IMR-90 (cell line): ENCODE results near the gene POU4F1. TPM values are rescaled to one million over a fixed set of nuclear protein-coding genes. Genes with fewer than 3 reads are reported as not detected.

ENCODE experiments used
- ATAC-seq: fragments of 200-7000 bp; cut with Tn5 transposase; 2 replicates; pipeline ENCODE4 v1.9.1; 2020; ENCODE audit warnings: low read depth, mild to moderate bottlenecking, moderate library complexity
- BruUV-seq: library from RNA; stranded (reverse); fragments of 400-500 nt; replicated peaks from 2 replicates; lab custom pipeline; 2021; lab: Mats Ljungman, UMichigan
- CTCF ChIA-PET: fragments of 300-600 bp; formaldehyde crosslinking; extraction: SDS; loops from one replicate; lab custom pipeline; 2021; ENCODE audit warnings: antibody characterized with exemption; lab: Yijun Ruan, JAX
- POLR2A ChIA-PET: fragments of 300-600 bp; sonication (Branson Sonifier 250); formaldehyde crosslinking; loops from one replicate; lab custom pipeline; 2022; ENCODE audit warnings: antibody characterized with exemption; ENCODE audit not compliant: unreplicated experiment; lab: Charles Lee
- DNase-seq: peaks from one replicate; pipeline ENCODE4 v3.0.0; 2013
- H2AFZ ChIP-seq: replicated peaks from 2 replicates; pipeline ENCODE3; 2013; ENCODE audit warnings: low read length, mild to moderate bottlenecking; ENCODE audit not compliant: poor library complexity
- H2AK5ac ChIP-seq: 2 replicates; pipeline ENCODE4 v1.6.1; 2013; ENCODE audit warnings: low read depth, low read length, inconsistent platforms
- H2AK9ac ChIP-seq: replicated peaks from 2 replicates; pipeline ENCODE3; 2013; ENCODE audit warnings: mild to moderate bottlenecking, low read depth, low read length, moderate library complexity; ENCODE audit not compliant: poor library complexity
- H2BK120ac ChIP-seq: 2 replicates; pipeline ENCODE4 v1.6.1; 2013; ENCODE audit warnings: low read depth, low read length, inconsistent platforms
- H2BK15ac ChIP-seq: 3 replicates; pipeline ENCODE4 v1.6.1; 2013; ENCODE audit warnings: low read depth, low read length, inconsistent platforms
- H2BK20ac ChIP-seq: 2 replicates; pipeline ENCODE4 v1.6.1; 2013; ENCODE audit warnings: low read depth, mild to moderate bottlenecking, inconsistent platforms, low read length, moderate library complexity
- H2BK5ac ChIP-seq: 2 replicates; pipeline ENCODE4 v1.6.1; 2013; ENCODE audit warnings: mild to moderate bottlenecking, low read depth, low read length, inconsistent platforms; ENCODE audit not compliant: poor library complexity, severe bottlenecking
- H3K14ac ChIP-seq: replicated peaks from 2 replicates; pipeline ENCODE4 v1.6.1; 2013; ENCODE audit warnings: low read depth, low read length, inconsistent platforms
- H3K18ac ChIP-seq: 2 replicates; pipeline ENCODE4 v1.6.1; 2013; ENCODE audit warnings: low read depth, low read length, control low read depth
- H3K23ac ChIP-seq: 2 replicates; pipeline ENCODE4 v1.6.1; 2013; ENCODE audit warnings: low read depth, low read length, inconsistent platforms
- H3K27ac ChIP-seq: 2 replicates; pipeline ENCODE4 v1.5.1; 2013; ENCODE audit warnings: mild to moderate bottlenecking, control low read depth, low read length; ENCODE audit not compliant: insufficient read depth
- H3K27me3 ChIP-seq: 2 replicates; pipeline ENCODE4 v1.6.1; 2013; ENCODE audit warnings: low read length; ENCODE audit not compliant: control insufficient read depth, insufficient read depth
- H3K36me3 ChIP-seq: 2 replicates; pipeline ENCODE4 v1.6.1; 2013; ENCODE audit warnings: low read length, mixed read lengths; ENCODE audit not compliant: control insufficient read depth, insufficient read depth
- H3K4ac ChIP-seq: 2 replicates; pipeline ENCODE4 v1.6.1; 2013; ENCODE audit warnings: low read depth, low read length, inconsistent platforms
- H3K4me1 ChIP-seq: 2 replicates; pipeline ENCODE4 v1.6.1; 2013; ENCODE audit warnings: low read length, mixed read lengths; ENCODE audit not compliant: control insufficient read depth, insufficient read depth
- H3K4me2 ChIP-seq: 2 replicates; pipeline ENCODE4 v1.6.1; 2013; ENCODE audit warnings: low read depth, mild to moderate bottlenecking, control low read depth, low read length, moderate library complexity
- H3K4me3 ChIP-seq: 2 replicates; pipeline ENCODE4 v1.5.1; 2013; ENCODE audit warnings: low read depth, mild to moderate bottlenecking, control low read depth, low read length, moderate library complexity; ENCODE audit not compliant: insufficient read depth
- H3K56ac ChIP-seq: 2 replicates; pipeline ENCODE4 v1.6.1; 2013; ENCODE audit warnings: low read length, inconsistent platforms; ENCODE audit not compliant: insufficient read depth; ENCODE audit errors: extremely low read depth
- H3K79me1 ChIP-seq, 2 experiments: 2 replicates each; pipeline ENCODE4 v1.6.1; 2013; ENCODE audit warnings: low read length in 2 of 2, inconsistent platforms in 1 of 2, low read depth in 1 of 2
- H3K9ac ChIP-seq: 2 replicates; pipeline ENCODE4 v1.6.1; 2013; ENCODE audit warnings: low read depth, low read length, control low read depth
- H3K9me1 ChIP-seq: 2 replicates; pipeline ENCODE4 v1.6.1; 2013; ENCODE audit warnings: low read length, inconsistent platforms; ENCODE audit not compliant: insufficient read depth
- H3K9me3 ChIP-seq: 2 replicates; pipeline ENCODE4 v1.6.1; 2013; ENCODE audit warnings: low read length; ENCODE audit not compliant: control insufficient read depth, insufficient read depth
- H4K20me1 ChIP-seq: 2 replicates; pipeline ENCODE4 v1.6.1; 2013; ENCODE audit warnings: low read length, inconsistent platforms; ENCODE audit not compliant: insufficient read depth
- H4K5ac ChIP-seq: 2 replicates; pipeline ENCODE4 v1.6.1; 2013; ENCODE audit warnings: mild to moderate bottlenecking, low read depth, low read length, control low read depth
- H4K8ac ChIP-seq, 2 experiments: 2 replicates each; pipeline ENCODE4 v1.6.1; 2013; ENCODE audit warnings: low read depth in 2 of 2, low read length in 2 of 2, control low read depth in 1 of 2, inconsistent platforms in 1 of 2
- H4K91ac ChIP-seq: 2 replicates; pipeline ENCODE4 v1.6.1; 2013; ENCODE audit warnings: low read depth, low read length, inconsistent platforms; ENCODE audit not compliant: insufficient read depth
- CEBPB ChIP-seq: IDR thresholded peaks from 2 replicates; pipeline ENCODE4 v1.6.1; 2012; ENCODE audit warnings: low read depth, low read length, improper control_type of control experiment
- CHD1 ChIP-seq: IDR thresholded peaks from 2 replicates; pipeline ENCODE4 v1.6.1; 2012; ENCODE audit warnings: low read depth, low read length, improper control_type of control experiment
- FOS ChIP-seq: fragments of 150-350 bp; IDR thresholded peaks from 2 replicates; pipeline ENCODE4 v1.6.1; 2016; ENCODE audit warnings: low read depth, low read length
- MAFK ChIP-seq: IDR thresholded peaks from 2 replicates; pipeline ENCODE4 v1.6.1; 2012; ENCODE audit warnings: low read depth, low read length, improper control_type of control experiment
- MXI1 ChIP-seq: IDR thresholded peaks from 2 replicates; pipeline ENCODE4 v1.6.1; 2012; ENCODE audit warnings: low read depth, mild to moderate bottlenecking, low read length, moderate library complexity, borderline replicate concordance
- NFE2L2 ChIP-seq: fragments of 150-350 bp; IDR thresholded peaks from 2 replicates; pipeline ENCODE4 v1.6.1; 2016; ENCODE audit warnings: low read depth, mild to moderate bottlenecking, low read length
- POLR2A ChIP-seq: IDR thresholded peaks from 2 replicates; pipeline ENCODE4 v1.6.1; 2012; ENCODE audit warnings: mild to moderate bottlenecking, low read depth, low read length
- RAD21 ChIP-seq: IDR thresholded peaks from 2 replicates; pipeline ENCODE4 v1.6.1; 2012; ENCODE audit warnings: low read length, improper control_type of control experiment
- WGBS, 2 experiments: methylation state at CpG; one replicate each; pipeline versions ENCODE4 v1.1.5 to v1.1.7; 2013; ENCODE audit warnings: missing lambda C conversion rate in 2 of 2; ENCODE audit not compliant: insufficient read length in 1 of 2; ENCODE audit errors: extremely low coverage in 2 of 2; 5-methylcytosine and 5-hydroxymethylcytosine counted together
- dilution Hi-C: fragments of 300-500 bp; cut with HindIII; formaldehyde crosslinking; loops from one replicate; pipeline ENCODE4 v1.14.3; 2018; ENCODE audit warnings: low sequenced_read_pairs; ENCODE audit not compliant: unreplicated experiment
- in situ Hi-C: fragments of 300-500 bp; cut with MboI; formaldehyde crosslinking; loops from 3 replicates; pipeline ENCODE4 v1.14.3; 2019; ENCODE audit warnings: low sequenced_read_pairs, inconsistent platforms, mixed read lengths
- intact Hi-C: fragments of 100-400 bp; cut with micrococcal nuclease; formaldehyde crosslinking; loops from 2 replicates; pipeline ENCODE4 v1.10.0; 2022
- polyA plus RNA-seq, 3 experiments: library from polyadenylated mRNA; depleted of rRNA; stranded (reverse); fragments of >200 nt; gene quantifications; 2 replicates each; pipeline ENCODE4 v1.2.3, GENCODE V29; 2012; ENCODE audit warnings: low replicate concordance in 1 of 3
- total RNA-seq: library from RNA; depleted of rRNA; stranded (reverse); fragments of >200 nt; gene quantifications from 2 replicates; pipeline ENCODE4 v1.2.3, GENCODE V29; 2012
- TF ChIP-seq, protein P1 (sequence below): fragments of 150-350 bp; IDR thresholded peaks from 2 replicates; pipeline ENCODE4 v1.6.1; 2017; ENCODE audit warnings: mild to moderate bottlenecking, antibody characterized with exemption, low read length, low read depth
- TF ChIP-seq, protein P2 (sequence below): fragments of 150-350 bp; IDR thresholded peaks from 2 replicates; pipeline ENCODE4 v1.6.1; 2016; ENCODE audit warnings: low read depth, mild to moderate bottlenecking, low read length, moderate library complexity, borderline replicate concordance
- TF ChIP-seq, protein P3 (sequence below): conservative IDR thresholded peaks from 2 replicates; pipeline ENCODE4 v1.5.1; 2012; ENCODE audit warnings: mild to moderate bottlenecking, low read depth, low read length, improper control_type of control experiment

The POU4F1 gene
- total and polyA plus RNA-seq, 2 of the 4 experiments (the other 2 are of a cell fraction), result 0.02 TPM; not detected in 1

DNA sequence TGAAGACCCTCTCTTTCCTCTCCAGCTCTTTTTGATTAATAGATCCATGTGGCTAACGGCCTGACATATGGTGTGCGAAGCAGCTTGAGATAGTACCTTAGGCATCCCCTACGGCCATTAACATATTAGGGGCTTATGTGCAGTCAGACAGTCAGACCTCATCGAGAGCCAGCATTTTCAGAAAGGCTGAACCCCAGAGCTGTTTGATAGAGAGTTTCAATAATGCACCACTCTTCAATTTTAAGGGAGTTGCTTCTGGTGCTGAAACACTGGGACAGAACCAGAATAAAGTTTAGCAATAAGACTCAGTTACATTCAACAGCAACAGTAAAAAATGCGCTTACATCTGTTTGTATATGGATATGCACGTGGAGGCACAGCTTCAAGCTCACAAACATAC lies 10.8 kb downstream of the POU4F1 start:
- peaks cover 64% of the 10 kb centered on the region for H3K27me3 ChIP-seq
- no CpG with 5 or more reads among the region's 6 CpGs for WGBS, 2 experiments
- CTCF ChIA-PET, result no interaction called here

More for the DNA sequence above, 10.8 kb downstream of the POU4F1 start:
- POLR2A ChIA-PET, result no interaction called here
- ATAC-seq (no peak), DNase-seq (no peak)
- H4K91ac ChIP-seq, result no peak overlapping the region
- H2AK5ac ChIP-seq, result no peak overlapping the region
- H2BK20ac ChIP-seq, result no peak overlapping the region
- H4K8ac ChIP-seq, result no peak overlapping the region
- H3K4me2 ChIP-seq, result no peak overlapping the region
- H3K27ac ChIP-seq, result no peak overlapping the region
- dilution Hi-C loops, result no loop called here
- H3K14ac ChIP-seq, result no peak overlapping the region
- no peak overlapping the region for H4K5ac ChIP-seq
- no peaks in the 10 kb centered on the region for H3K36me3 ChIP-seq
- no peaks in the 10 kb centered on the region for H3K9me1 ChIP-seq
- H2AFZ ChIP-seq, result no peak overlapping the region
- BruUV-seq, result no TSS peak
- H3K4me1 ChIP-seq, result no peaks in the 10 kb centered on the region
- no peak overlapping the region for H3K4ac ChIP-seq
- no peak overlapping the region for H3K18ac ChIP-seq
- peaks cover 3% of the 10 kb centered on the region; the same call in 1 of the 2 replicates for H4K20me1 ChIP-seq
- TF ChIP-seq CHD1 (no peak), RAD21 (no peak), MAFK (no peak), CEBPB (no peak), POLR2A (no peak), FOS (no peak), NFE2L2 (no peak), MXI1 (no peak)
- TF ChIP-seq, protein P1, sequence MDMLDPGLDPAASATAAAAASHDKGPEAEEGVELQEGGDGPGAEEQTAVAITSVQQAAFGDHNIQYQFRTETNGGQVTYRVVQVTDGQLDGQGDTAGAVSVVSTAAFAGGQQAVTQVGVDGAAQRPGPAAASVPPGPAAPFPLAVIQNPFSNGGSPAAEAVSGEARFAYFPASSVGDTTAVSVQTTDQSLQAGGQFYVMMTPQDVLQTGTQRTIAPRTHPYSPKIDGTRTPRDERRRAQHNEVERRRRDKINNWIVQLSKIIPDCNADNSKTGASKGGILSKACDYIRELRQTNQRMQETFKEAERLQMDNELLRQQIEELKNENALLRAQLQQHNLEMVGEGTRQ, result no peak
- TF ChIP-seq, protein P2, sequence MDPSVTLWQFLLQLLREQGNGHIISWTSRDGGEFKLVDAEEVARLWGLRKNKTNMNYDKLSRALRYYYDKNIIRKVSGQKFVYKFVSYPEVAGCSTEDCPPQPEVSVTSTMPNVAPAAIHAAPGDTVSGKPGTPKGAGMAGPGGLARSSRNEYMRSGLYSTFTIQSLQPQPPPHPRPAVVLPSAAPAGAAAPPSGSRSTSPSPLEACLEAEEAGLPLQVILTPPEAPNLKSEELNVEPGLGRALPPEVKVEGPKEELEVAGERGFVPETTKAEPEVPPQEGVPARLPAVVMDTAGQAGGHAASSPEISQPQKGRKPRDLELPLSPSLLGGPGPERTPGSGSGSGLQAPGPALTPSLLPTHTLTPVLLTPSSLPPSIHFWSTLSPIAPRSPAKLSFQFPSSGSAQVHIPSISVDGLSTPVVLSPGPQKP, result no peak
- TF ChIP-seq, protein P3, sequence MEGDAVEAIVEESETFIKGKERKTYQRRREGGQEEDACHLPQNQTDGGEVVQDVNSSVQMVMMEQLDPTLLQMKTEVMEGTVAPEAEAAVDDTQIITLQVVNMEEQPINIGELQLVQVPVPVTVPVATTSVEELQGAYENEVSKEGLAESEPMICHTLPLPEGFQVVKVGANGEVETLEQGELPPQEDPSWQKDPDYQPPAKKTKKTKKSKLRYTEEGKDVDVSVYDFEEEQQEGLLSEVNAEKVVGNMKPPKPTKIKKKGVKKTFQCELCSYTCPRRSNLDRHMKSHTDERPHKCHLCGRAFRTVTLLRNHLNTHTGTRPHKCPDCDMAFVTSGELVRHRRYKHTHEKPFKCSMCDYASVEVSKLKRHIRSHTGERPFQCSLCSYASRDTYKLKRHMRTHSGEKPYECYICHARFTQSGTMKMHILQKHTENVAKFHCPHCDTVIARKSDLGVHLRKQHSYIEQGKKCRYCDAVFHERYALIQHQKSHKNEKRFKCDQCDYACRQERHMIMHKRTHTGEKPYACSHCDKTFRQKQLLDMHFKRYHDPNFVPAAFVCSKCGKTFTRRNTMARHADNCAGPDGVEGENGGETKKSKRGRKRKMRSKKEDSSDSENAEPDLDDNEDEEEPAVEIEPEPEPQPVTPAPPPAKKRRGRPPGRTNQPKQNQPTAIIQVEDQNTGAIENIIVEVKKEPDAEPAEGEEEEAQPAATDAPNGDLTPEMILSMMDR, result no peak
- in situ Hi-C loops, result loop anchor here (25.0 kb wide), 1 partner anchor 455 kb away; no protein-coding TSS in a partner anchor
- intact Hi-C loops, result no loop called here
- H2AK9ac ChIP-seq, result no peak overlapping the region
- H3K56ac ChIP-seq, result no peak overlapping the region
- H3K9me3 ChIP-seq, result peaks cover 3% of the 10 kb centered on the region; the same call in 1 of the 2 replicates
- no peak overlapping the region for H2BK120ac ChIP-seq
- no peak overlapping the region for H2BK15ac ChIP-seq
- no peak overlapping the region for H3K23ac ChIP-seq
- no peak overlapping the region for H3K9ac ChIP-seq
- no peak overlapping the region for H3K4me3 ChIP-seq
- H2BK5ac ChIP-seq, result no peak overlapping the region
- no peaks in the 10 kb centered on the region for H3K79me1 ChIP-seq
